Neutrophil (primary cell): Measurements from ENCODE around the gene CMTR1.

ENCODE experiments used
- H3K27ac ChIP-seq: fragments of 200-600 bp; sonication (generic); 2 replicates; pipeline ENCODE4 v1.5.1; 2016; ENCODE audit warnings: mild to moderate bottlenecking, moderate library complexity
- H3K27me3 ChIP-seq: fragments of 200-600 bp; sonication (generic); 2 replicates; pipeline ENCODE4 v1.6.0; 2016; ENCODE audit warnings: mild to moderate bottlenecking
- H3K36me3 ChIP-seq: fragments of 200-600 bp; sonication (generic); 2 replicates; pipeline ENCODE4 v1.5.1; 2017
- H3K4me1 ChIP-seq, 2 experiments: fragments of 200-600 bp in 1 of 2; sonication (generic) in 1 of 2; 1 replicate in 1 of 2; 2 replicates in 1 of 2; pipeline versions ENCODE4 v1.5.1 to v1.6.1; 2013 to 2016; ENCODE audit warnings: low read depth in 1 of 2, low read length in 1 of 2, mild to moderate bottlenecking in 1 of 2, moderate library complexity in 1 of 2; ENCODE audit not compliant: control insufficient read depth in 1 of 2, insufficient read depth in 1 of 2
- H3K4me3 ChIP-seq, 2 experiments: fragments of 200-600 bp in 1 of 2; sonication (generic) in 1 of 2; 1 replicate in 1 of 2; 2 replicates in 1 of 2; pipeline ENCODE4 v1.5.1; 2013 to 2016; ENCODE audit warnings: low read depth in 1 of 2, low read length in 1 of 2, mild to moderate bottlenecking in 1 of 2, moderate library complexity in 1 of 2
- H3K9me3 ChIP-seq: fragments of 200-600 bp; sonication (generic); 2 replicates; pipeline ENCODE4 v1.5.1; 2016
- TF ChIP-seq, protein P1 (sequence below): fragments of 200-600 bp; sonication (generic); IDR thresholded peaks from 2 replicates; pipeline ENCODE4 v1.5.1; 2016; ENCODE audit warnings: antibody characterized with exemption

Gene CMTR1

GRCh38 chr6:37530297-37530696, 97.3 kb downstream of the CMTR1 start:
- TF ChIP-seq, protein P1, sequence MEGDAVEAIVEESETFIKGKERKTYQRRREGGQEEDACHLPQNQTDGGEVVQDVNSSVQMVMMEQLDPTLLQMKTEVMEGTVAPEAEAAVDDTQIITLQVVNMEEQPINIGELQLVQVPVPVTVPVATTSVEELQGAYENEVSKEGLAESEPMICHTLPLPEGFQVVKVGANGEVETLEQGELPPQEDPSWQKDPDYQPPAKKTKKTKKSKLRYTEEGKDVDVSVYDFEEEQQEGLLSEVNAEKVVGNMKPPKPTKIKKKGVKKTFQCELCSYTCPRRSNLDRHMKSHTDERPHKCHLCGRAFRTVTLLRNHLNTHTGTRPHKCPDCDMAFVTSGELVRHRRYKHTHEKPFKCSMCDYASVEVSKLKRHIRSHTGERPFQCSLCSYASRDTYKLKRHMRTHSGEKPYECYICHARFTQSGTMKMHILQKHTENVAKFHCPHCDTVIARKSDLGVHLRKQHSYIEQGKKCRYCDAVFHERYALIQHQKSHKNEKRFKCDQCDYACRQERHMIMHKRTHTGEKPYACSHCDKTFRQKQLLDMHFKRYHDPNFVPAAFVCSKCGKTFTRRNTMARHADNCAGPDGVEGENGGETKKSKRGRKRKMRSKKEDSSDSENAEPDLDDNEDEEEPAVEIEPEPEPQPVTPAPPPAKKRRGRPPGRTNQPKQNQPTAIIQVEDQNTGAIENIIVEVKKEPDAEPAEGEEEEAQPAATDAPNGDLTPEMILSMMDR, result no peak
- Histone ChIP-seq H3K27me3 (peaks cover 79% of the 10 kb centered on the region), H3K36me3 (no peaks in the 10 kb centered on the region), H3K9me3 (no peaks in the 10 kb centered on the region), H3K27ac (no peak overlapping the region), H3K4me3 (no peak overlapping the region), H3K4me1 (no peaks in the 10 kb centered on the region)

GRCh38 chr6:37531026-37531425, 98.0 kb downstream of the CMTR1 start:
- TF ChIP-seq, protein P1, result no peak
- peaks cover 79% of the 10 kb centered on the region for H3K27me3 ChIP-seq
- no peak overlapping the region for H3K27ac ChIP-seq
- no peaks in the 10 kb centered on the region for H3K9me3 ChIP-seq
- H3K4me3 ChIP-seq, result no peak overlapping the region
- H3K4me1 ChIP-seq, result no peaks in the 10 kb centered on the region
- no peaks in the 10 kb centered on the region for H3K36me3 ChIP-seq
